Mucosa of rectum (tissue), 2 donors: Measurements from ENCODE around the gene TAF6.

ENCODE experiments used
- H3K27ac ChIP-seq, 2 donors: one replicate each; pipeline ENCODE4 v1.7.0; 2013; ENCODE audit warnings: inconsistent platforms in 2 of 2, low read depth in 2 of 2, low read length in 2 of 2
- H3K27me3 ChIP-seq, 2 donors: one replicate each; pipeline ENCODE4 v1.7.0; 2013; ENCODE audit warnings: low read length in 2 of 2; ENCODE audit not compliant: control insufficient read depth in 2 of 2, insufficient read depth in 2 of 2
- H3K36me3 ChIP-seq, 2 donors: one replicate each; pipeline ENCODE4 v1.7.0; 2013; ENCODE audit warnings: low read length in 2 of 2; ENCODE audit not compliant: control insufficient read depth in 2 of 2, insufficient read depth in 2 of 2
- H3K4me1 ChIP-seq, 2 donors: one replicate each; pipeline ENCODE4 v1.7.0; 2013; ENCODE audit warnings: low read length in 2 of 2, mild to moderate bottlenecking in 1 of 2; ENCODE audit not compliant: control insufficient read depth in 2 of 2, insufficient read depth in 2 of 2
- H3K4me3 ChIP-seq, 2 donors: one replicate each; pipeline ENCODE4 v1.7.0; 2013; ENCODE audit warnings: low read length in 2 of 2
- H3K9ac ChIP-seq, 2 donors: one replicate each; pipeline ENCODE4 v1.7.0; 2013; ENCODE audit warnings: low read length in 2 of 2, low read depth in 1 of 2, mild to moderate bottlenecking in 1 of 2
- H3K9me3 ChIP-seq, 2 donors: one replicate each; pipeline ENCODE4 v1.7.0; 2013; ENCODE audit warnings: low read length in 2 of 2; ENCODE audit not compliant: control insufficient read depth in 2 of 2
- donor health status: healthy.
- donor health status: Normal muscosa, but diverticular disease.

TAF6 gene

GRCh38 chr7:100106633-100107032 is 12.5 kb downstream of the TAF6 start:
- peaks cover 4 to 5% of the 10 kb centered on the region in 2 donors for H3K4me1 ChIP-seq
- no peaks in the 10 kb centered on the region for H3K27me3 ChIP-seq
- H3K4me3 ChIP-seq, result no peak overlapping the region
- no peaks in the 10 kb centered on the region for H3K9me3 ChIP-seq
- peaks cover 29 to 62% of the 10 kb centered on the region in 2 donors for H3K36me3 ChIP-seq
- no peak overlapping the region for H3K27ac ChIP-seq
- no peak overlapping the region for H3K9ac ChIP-seq

DNA sequence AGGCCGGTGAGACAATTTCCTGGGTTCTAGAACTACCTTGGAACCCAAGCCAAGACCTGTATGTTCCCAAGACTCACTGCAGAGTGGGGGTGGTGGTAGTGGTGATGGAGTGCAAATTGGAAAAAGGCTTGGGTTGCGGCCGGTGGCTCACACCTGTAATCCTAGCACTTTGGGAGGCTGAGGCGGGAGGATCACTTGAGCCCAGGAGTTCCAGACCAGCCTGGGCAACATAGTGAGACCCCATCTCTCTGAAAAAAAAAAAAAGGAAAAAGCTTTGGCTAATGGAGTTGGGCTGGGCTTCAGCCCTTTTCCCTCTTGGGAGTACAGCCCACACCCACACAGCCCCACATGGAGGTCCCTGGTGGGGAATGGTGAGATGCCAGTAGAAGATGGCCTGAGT is 13.6 kb downstream of the TAF6 start:
- Histone ChIP-seq H3K4me1 (peaks cover 5 to 6% of the 10 kb centered on the region in 2 donors), H3K4me3 (no peak overlapping the region), H3K9me3 (no peaks in the 10 kb centered on the region), H3K36me3 (peaks cover 21 to 54% of the 10 kb centered on the region in 2 donors), H3K27me3 (no peaks in the 10 kb centered on the region), H3K9ac (no peak overlapping the region), H3K27ac (no peak overlapping the region)

- Histone ChIP-seq H3K9me3 (no peaks in the 10 kb centered on the region), H3K27ac (no peak overlapping the region), H3K9ac (no peak overlapping the region), H3K4me3 (no peak overlapping the region), H3K4me1 (peaks cover 11 to 17% of the 10 kb centered on the region in 2 donors), H3K36me3 (peaks cover 34 to 48% of the 10 kb centered on the region in 2 donors), H3K27me3 (no peaks in the 10 kb centered on the region)
These were observed 16.0 kb downstream of the TAF6 start for GRCh38 chr7:100102950-100103840.

DNA sequence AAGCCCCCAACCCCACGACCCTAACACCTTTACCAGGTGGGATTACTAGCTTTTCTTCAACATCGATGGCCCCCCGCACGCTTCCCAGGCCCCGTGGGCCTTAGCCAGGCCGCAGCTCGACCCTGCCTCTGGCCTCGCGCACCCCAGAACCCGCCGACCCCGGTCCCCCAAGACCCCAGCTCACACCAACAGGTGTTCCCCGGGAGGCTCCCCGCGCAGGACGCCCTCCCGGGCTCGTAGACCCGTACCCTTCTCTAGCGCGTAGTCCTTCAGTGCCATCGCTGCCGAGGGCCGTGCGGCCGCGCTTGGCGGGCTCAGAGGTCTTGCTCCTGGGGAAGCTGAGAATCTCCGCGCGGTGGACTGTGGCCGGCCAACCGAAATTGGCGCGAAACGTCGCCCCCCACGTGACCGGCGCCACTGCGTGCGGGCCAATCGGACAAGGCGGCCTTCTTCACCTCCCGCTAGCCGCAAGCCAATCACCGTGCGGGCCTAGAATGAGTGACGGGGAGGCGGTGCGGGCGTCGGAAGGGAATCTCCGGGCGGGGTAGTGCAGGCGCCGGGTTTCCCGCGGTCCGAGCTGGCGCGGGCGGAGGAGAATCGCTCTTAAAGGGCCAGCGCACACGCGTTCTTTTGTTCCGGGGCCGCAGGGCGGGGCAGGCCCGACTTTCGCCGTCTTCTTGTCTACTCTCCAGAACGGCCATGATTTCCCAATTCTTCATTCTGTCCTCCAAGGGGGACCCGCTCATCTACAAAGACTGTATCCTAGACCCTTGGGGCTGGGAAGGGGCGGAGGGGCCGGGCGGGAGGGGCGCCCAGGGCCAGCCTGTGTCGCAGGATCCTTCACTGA is 17.9 kb downstream of the TAF6 start, which contains the start of the genes AP4M1 and MCM7:
TSS of gene AP4M1 (plus strand) at position 628 of the 847 bp plus-strand sequence. CDS start at position 700, 72 bp downstream.
TSS of gene MCM7 (minus strand) at position 382 of the 847 bp plus-strand sequence. CDS start at position 279, 103 bp downstream.
- Histone ChIP-seq H3K4me1 (peaks cover 11 to 17% of the 10 kb centered on the region in 2 donors), H3K36me3 (peaks cover 36 to 47% of the 10 kb centered on the region in 2 donors), H3K9me3 (no peaks in the 10 kb centered on the region), H3K4me3 (peak within 1 kb of the TSS; percentile 84 to 86), H3K9ac (peak within 1 kb of the TSS; percentile 68 to 85), H3K27me3 (no peaks in the 10 kb centered on the region), H3K27ac (peak within 1 kb of the TSS; percentile 90 to 96)

DNA sequence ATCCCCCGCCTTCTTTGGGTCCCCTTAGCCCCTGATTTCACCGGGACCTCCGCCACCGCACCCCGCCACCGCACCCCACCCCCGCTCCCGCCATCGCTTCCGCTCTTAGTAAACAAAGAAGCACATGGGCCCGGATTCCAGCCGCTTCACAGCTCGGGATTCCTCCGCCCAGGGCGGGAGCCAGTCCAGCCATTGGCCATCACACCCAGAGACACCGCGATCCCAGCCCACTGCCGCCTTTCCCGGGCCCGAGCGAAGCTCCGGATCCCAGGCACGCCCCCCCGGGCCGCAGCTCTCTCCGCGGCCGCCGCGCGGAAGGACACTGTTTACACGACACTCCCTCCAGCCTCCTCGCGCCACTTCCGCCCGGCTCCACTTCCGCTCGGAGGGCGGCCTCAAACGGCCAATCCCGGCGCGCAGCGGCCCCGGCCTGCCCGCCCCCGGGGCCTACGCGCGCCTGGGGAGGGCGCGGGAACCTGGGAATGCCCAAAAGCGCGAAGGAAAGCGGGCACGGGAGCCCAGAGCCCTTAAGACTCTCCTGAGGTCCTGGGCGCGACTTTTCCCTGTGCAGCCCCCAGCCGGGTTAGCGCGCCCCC is 18.6 kb downstream of the TAF6 start:
- H3K9me3 ChIP-seq, result no peaks in the 10 kb centered on the region
- H3K4me1 ChIP-seq, result peaks cover 11 to 17% of the 10 kb centered on the region in 2 donors
- H3K27ac ChIP-seq, result peak overlapping the region; percentile 89 to 90
- H3K4me3 ChIP-seq, result peak overlapping the region; percentile 84 to 86
- no peaks in the 10 kb centered on the region for H3K27me3 ChIP-seq
- peak overlapping the region; percentile 68 to 85 for H3K9ac ChIP-seq
- H3K36me3 ChIP-seq, result peaks cover 43 to 47% of the 10 kb centered on the region in 2 donors

- H3K9me3 ChIP-seq, result no peaks in the 10 kb centered on the region
- peaks cover 42 to 52% of the 10 kb centered on the region in 2 donors for H3K36me3 ChIP-seq
- H3K4me3 ChIP-seq, result peak overlapping the region; percentile 84 to 86
- peaks cover 11 to 17% of the 10 kb centered on the region in 2 donors for H3K4me1 ChIP-seq
- H3K27ac ChIP-seq, result no peak overlapping the region
- peak overlapping the region in 1 of 2 donors; percentile 68 for H3K9ac ChIP-seq
- no peaks in the 10 kb centered on the region for H3K27me3 ChIP-seq
These were observed 19.7 kb downstream of the TAF6 start for GRCh38 chr7:100099452-100099851.

DNA sequence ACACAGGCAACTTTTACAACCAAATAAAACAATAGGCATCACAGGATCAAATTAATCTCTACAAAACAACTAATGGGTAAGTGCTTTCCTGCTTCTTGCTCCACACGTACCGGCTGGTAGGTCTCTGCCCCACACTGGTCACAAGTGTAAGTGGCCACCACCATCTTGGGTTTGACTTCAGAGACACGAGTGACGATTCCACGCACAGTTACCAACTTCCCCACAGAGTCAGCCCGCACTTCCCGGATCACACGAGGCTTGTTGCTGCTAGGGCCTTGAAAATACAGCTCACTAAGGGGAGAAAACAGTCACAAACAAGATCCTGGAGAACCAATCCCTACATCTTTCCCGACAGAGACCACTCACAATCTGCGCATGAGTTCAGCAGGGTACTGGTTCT is 20.2 kb downstream of the TAF6 start:
- Histone ChIP-seq H3K4me1 (peaks cover 11 to 17% of the 10 kb centered on the region in 2 donors), H3K27me3 (no peaks in the 10 kb centered on the region), H3K9me3 (no peaks in the 10 kb centered on the region), H3K9ac (no peak overlapping the region), H3K36me3 (peaks cover 46 to 56% of the 10 kb centered on the region in 2 donors), H3K4me3 (peak overlapping the region in 1 of 2 donors; percentile 16), H3K27ac (no peak overlapping the region)

GRCh38 chr7:100095704-100096103 is 23.5 kb downstream of the TAF6 start:
- H3K9me3 ChIP-seq, result no peaks in the 10 kb centered on the region
- no peaks in the 10 kb centered on the region for H3K27me3 ChIP-seq
- H3K36me3 ChIP-seq, result peaks cover 78 to 82% of the 10 kb centered on the region in 2 donors
- H3K27ac ChIP-seq, result no peak overlapping the region
- no peak overlapping the region for H3K4me3 ChIP-seq
- no peak overlapping the region for H3K9ac ChIP-seq
- H3K4me1 ChIP-seq, result peaks cover 5 to 12% of the 10 kb centered on the region in 2 donors

DNA sequence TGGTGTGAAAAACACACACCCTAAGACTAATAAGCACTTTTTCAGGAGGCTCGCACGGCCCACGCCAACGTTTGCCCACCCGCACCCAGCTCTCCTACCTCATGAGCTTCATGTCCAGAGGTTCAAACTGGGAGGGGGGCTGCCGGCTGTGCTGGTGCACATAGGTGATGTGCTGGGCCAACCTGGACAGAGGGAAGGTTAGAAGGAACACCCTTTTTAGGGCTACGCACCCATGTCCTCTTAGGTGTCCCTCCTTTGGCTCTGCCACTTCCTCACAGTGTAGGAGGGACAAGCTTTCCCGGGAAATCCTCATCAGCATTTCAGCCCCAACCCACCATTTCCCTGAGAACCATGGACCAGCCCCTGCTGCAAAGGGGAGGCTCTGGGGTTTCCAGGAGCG is 23.9 kb downstream of the TAF6 start:
- no peak overlapping the region for H3K27ac ChIP-seq
- no peak overlapping the region for H3K9ac ChIP-seq
- H3K9me3 ChIP-seq, result no peaks in the 10 kb centered on the region
- H3K27me3 ChIP-seq, result no peaks in the 10 kb centered on the region
- peaks cover 5 to 12% of the 10 kb centered on the region in 2 donors for H3K4me1 ChIP-seq
- H3K36me3 ChIP-seq, result peaks cover 82 to 86% of the 10 kb centered on the region in 2 donors
- no peak overlapping the region for H3K4me3 ChIP-seq
